HepG2 (cell line): Measurements from ENCODE around the gene HTD2. TPM values are rescaled to one million over a fixed set of nuclear protein-coding genes. Genes with fewer than 3 reads are reported as not detected.
A peak's percentile ranks its signal among the peaks of the same experiment; 100 is the strongest.

Experiments used
- ATAC-seq: fragments of 200-7000 bp; cut with Tn5 transposase; 3 replicates; pipeline ENCODE4 v1.9.1; 2020; ENCODE audit warnings: mild to moderate bottlenecking, moderate library complexity
- BruUV-seq: library from RNA; stranded (reverse); fragments of 400-500 nt; replicated peaks from 2 replicates; lab custom pipeline; 2021; lab: Mats Ljungman, UMichigan
- CTCF ChIA-PET: fragments of 300-600 bp; formaldehyde crosslinking; extraction: SDS; loops from one replicate; lab custom pipeline; 2021; ENCODE audit warnings: low total read pairs, inconsistent platforms, low intra/inter-chr PET ratio; lab: Yijun Ruan, JAX
- POLR2A ChIA-PET: fragments of 350-600 bp; sonication (Branson Sonifier 250); formaldehyde crosslinking; loops from one replicate; lab custom pipeline; 2020; ENCODE audit warnings: antibody characterized with exemption, inconsistent platforms; lab: Yijun Ruan, JAX
- DNase-seq: peaks from one replicate; pipeline ENCODE4 v3.0.0-alpha.2; 2015; ENCODE audit warnings: low spot score
- FAIRE-seq: peaks from 3 replicates; lab custom pipeline; 2011; peaks lifted over from hg19 to GRCh38; lab: Jason Lieb, UNC
- H2AFZ ChIP-seq: one replicate; pipeline ENCODE4 v1.6.1; 2011; ENCODE audit warnings: low read length, inconsistent platforms
- H3K27ac ChIP-seq: fragments of 300-600 bp; 3 replicates; pipeline ENCODE4 v1.8.0; 2011; ENCODE audit warnings: mixed run types, mild to moderate bottlenecking, mixed read lengths, low read length, inconsistent platforms; ENCODE audit not compliant: insufficient read depth; ENCODE audit errors: extremely low read length
- H3K27me3 ChIP-seq, 2 experiments: fragments of 200-600 bp in 1 of 2; 2 replicates in 1 of 2; 3 replicates in 1 of 2; pipeline versions ENCODE4 v1.6.0 to v1.8.0; 2011; ENCODE audit warnings: low read length in 2 of 2, mild to moderate bottlenecking in 2 of 2, moderate library complexity in 2 of 2, inconsistent platforms in 1 of 2; ENCODE audit not compliant: insufficient read depth in 2 of 2, control insufficient read depth in 1 of 2
- H3K36me3 ChIP-seq, 2 experiments: fragments of 200-600 bp in 1 of 2; replicated peaks in 1 of 2; 2 replicates in 1 of 2; 3 replicates in 1 of 2; pipeline versions ENCODE4 v1.5.1 to v1.8.0; 2011; ENCODE audit warnings: low read length in 2 of 2, inconsistent platforms in 1 of 2; ENCODE audit not compliant: insufficient read depth in 2 of 2, control insufficient read depth in 1 of 2
- H3K4me1 ChIP-seq: 2 replicates; pipeline ENCODE4 v1.5.1; 2012; ENCODE audit warnings: low read length, inconsistent platforms; ENCODE audit not compliant: insufficient read depth
- H3K4me2 ChIP-seq: 2 replicates; pipeline ENCODE4 v1.6.0; 2011; ENCODE audit warnings: low read depth, low read length, inconsistent platforms
- H3K4me3 ChIP-seq, 3 experiments: fragments of 200-600 bp in 1 of 3; sonication (generic), shearing (Covaris generic) in 1 of 3; replicated peaks in 1 of 3; 2 replicates each; pipeline ENCODE4 v1.5.1; 2011 to 2016; ENCODE audit warnings: low read length in 3 of 3, inconsistent platforms in 2 of 3, low read depth in 2 of 3, mild to moderate bottlenecking in 2 of 3, control low read depth in 1 of 3, mixed read lengths in 1 of 3; ENCODE audit not compliant: insufficient read depth in 1 of 3
- H3K79me2 ChIP-seq: one replicate; pipeline ENCODE4 v1.6.1; 2011; ENCODE audit warnings: low read length, inconsistent platforms; ENCODE audit not compliant: insufficient read depth
- H3K9ac ChIP-seq: 2 replicates; pipeline ENCODE4 v1.6.0; 2011; ENCODE audit warnings: mild to moderate bottlenecking, low read depth, low read length, inconsistent platforms; ENCODE audit not compliant: insufficient read depth
- H3K9me3 ChIP-seq: 2 replicates; pipeline ENCODE4 v1.5.1; 2012; ENCODE audit warnings: mild to moderate bottlenecking, low read length
- H4K20me1 ChIP-seq: 2 replicates; pipeline ENCODE4 v1.6.0; 2011; ENCODE audit warnings: inconsistent platforms, mild to moderate bottlenecking, low read length, moderate library complexity; ENCODE audit not compliant: insufficient read depth
- ELF4 ChIP-seq: sonication (generic); formaldehyde crosslinking; IDR thresholded peaks from 2 replicates; pipeline ENCODE4 v1.5.0; 2020; ENCODE audit warnings: missing genetic modification reagents, mild to moderate bottlenecking, moderate library complexity, borderline replicate concordance
- HMG20B ChIP-seq: conservative IDR thresholded peaks from 2 replicates; pipeline ENCODE4 v1.6.1; 2016; ENCODE audit warnings: missing genetic modification reagents, missing compliant biosample characterization
- HMGA1 ChIP-seq: sonication (generic); formaldehyde crosslinking; conservative IDR thresholded peaks from 2 replicates; pipeline ENCODE4 v1.4.0; 2020; ENCODE audit warnings: missing genetic modification reagents
- MAFK ChIP-seq, 2 experiments: IDR thresholded peaks in 1 of 2; conservative IDR thresholded peaks in 1 of 2; 2 replicates each; pipeline ENCODE4 v1.6.1; 2011; ENCODE audit warnings: improper control_type of control experiment in 2 of 2, low read length in 2 of 2
- NAIF1 ChIP-seq: sonication (generic); formaldehyde crosslinking; IDR thresholded peaks from 2 replicates; pipeline ENCODE4 v1.5.0; 2020; ENCODE audit warnings: mild to moderate bottlenecking, missing genetic modification reagents, borderline replicate concordance
- SOX5 ChIP-seq: IDR thresholded peaks from 2 replicates; pipeline ENCODE4 v1.6.1; 2016; ENCODE audit warnings: borderline replicate concordance
- SOX6 ChIP-seq, 2 experiments: fragments of 450-650 bp in 1 of 2; sonication (generic) in 1 of 2; formaldehyde crosslinking in 1 of 2; IDR thresholded peaks; 2 replicates each; pipeline versions ENCODE4 v1.4.0 to v1.6.1; 2017 to 2020; ENCODE audit warnings: antibody characterized with exemption in 1 of 2, mild to moderate bottlenecking in 1 of 2, missing genetic modification reagents in 1 of 2
- ZBTB20 ChIP-seq: sonication (generic); formaldehyde crosslinking; IDR thresholded peaks from 2 replicates; pipeline ENCODE4 v1.8.1; 2023; ENCODE audit warnings: missing genetic modification reagents, low read depth, mild to moderate bottlenecking, borderline replicate concordance
- ZBTB39 ChIP-seq: sonication (generic); formaldehyde crosslinking; IDR thresholded peaks from 2 replicates; pipeline ENCODE4 v1.5.0; 2020; ENCODE audit warnings: missing genetic modification reagents
- ZNF619 ChIP-seq: sonication (generic); formaldehyde crosslinking; IDR thresholded peaks from 2 replicates; pipeline ENCODE4 v1.4.0; 2020; ENCODE audit warnings: mild to moderate bottlenecking, missing genetic modification reagents
- ZNF841 ChIP-seq: sonication (generic); formaldehyde crosslinking; IDR thresholded peaks from 2 replicates; pipeline ENCODE4 v1.8.1; 2023; ENCODE audit warnings: missing genetic modification reagents, borderline replicate concordance
- WGBS: methylation state at CpG from one replicate; pipeline ENCODE4 v1.1.6; 2017; ENCODE audit warnings: low lambda C conversion rate; 5-methylcytosine and 5-hydroxymethylcytosine counted together
- in situ Hi-C: cut with HindIII; loops from 2 replicates; pipeline ENCODE4 v1.10.0; 2017; ENCODE audit warnings: low pct_unique_long_range_greater_than_20kb; ENCODE audit not compliant: extremely low pct_ligation_motif_present
- intact Hi-C: fragments of 100-400 bp; cut with micrococcal nuclease; formaldehyde crosslinking; loops from one replicate; pipeline ENCODE4 v1.10.0; 2022; ENCODE audit not compliant: unreplicated experiment
- polyA plus RNA-seq, 8 experiments: library from polyadenylated mRNA; depleted of rRNA in 3 of 8; stranded (reverse) in 7 of 8; unstranded in 1 of 8; fragments of >200 nt; fragmentation: Illumina TruSeq in 4 of 8; extraction: Trizol in 4 of 8; gene quantifications; 2 replicates each; pipeline versions ENCODE4 v1.2.1 to v1.2.3, GENCODE V29; 2011 to 2016; ENCODE audit warnings: low read depth in 4 of 8, missing spikeins in 1 of 8, mixed read lengths in 1 of 8; ENCODE audit not compliant: insufficient read depth in 1 of 8
- total RNA-seq, 5 experiments: library from RNA; depleted of rRNA; stranded (reverse); fragments of >200 nt; fragmentation: Illumina TruSeq; extraction: Trizol; gene quantifications; 2 replicates each; pipeline ENCODE4 v1.2.3, GENCODE V29; 2016; ENCODE audit warnings: low read depth in 1 of 5
- TF ChIP-seq, protein P1 (sequence below): sonication (generic); formaldehyde crosslinking; IDR thresholded peaks from 2 replicates; pipeline ENCODE4 v1.4.0; 2020; ENCODE audit warnings: missing genetic modification reagents

The HTD2 gene
- total and polyA plus RNA-seq, 2 of the 13 experiments (the other 11 are each of a cell fraction or from before 2014, with no cell fraction given) = 8.6 to 13.7 TPM

GRCh38 chr3:58270485-58270884 lies 35.8 kb upstream of the HTD2 start:
- no peak overlapping the region for H3K9ac ChIP-seq
- H3K79me2 ChIP-seq = no peaks in the 10 kb centered on the region
- WGBS = 95% methylated on average over 2 of the region's 2 CpGs
- in situ Hi-C loops = no loop called here
- no peak overlapping the region for H3K4me3 ChIP-seq
- H3K4me2 ChIP-seq = no peak overlapping the region
- no peak for DNase-seq
- no peak for FAIRE-seq
- ChIA-PET CTCF (no interaction called here), POLR2A (no interaction called here)
- H3K27ac ChIP-seq = no peak overlapping the region
- intact Hi-C loops = no loop called here
- H3K27me3 ChIP-seq = no peaks in the 10 kb centered on the region
- H3K4me1 ChIP-seq = 0 out of 2 replicates have a peak, but pooled peaks cover 6% of the 10 kb centered on the region
- TF ChIP-seq SOX6 (IDR thresholded peaks at IDR 0.05) = no peak
- no peak for TF ChIP-seq SOX6 (CRISPR knock-in tag; IDR thresholded peaks at IDR 0.05)
- TF ChIP-seq MAFK (conservative IDR thresholded peaks at IDR 0.05 in 1 of 2, IDR thresholded peaks at IDR 0.05 in 1 of 2; ENCODE audit: low read length in 2 of 2) = peak; percentile 1 to 55; a peak in 2 of 4 replicates
- peaks cover 9 to 18% of the 10 kb centered on the region in 2 experiments; a peak in 4 of 5 replicates for H3K36me3 ChIP-seq
- no peaks in the 10 kb centered on the region for H4K20me1 ChIP-seq
- no peak for ATAC-seq
- H3K9me3 ChIP-seq = no peaks in the 10 kb centered on the region
- BruUV-seq = no TSS peak
- no peak overlapping the region for H2AFZ ChIP-seq

DNA sequence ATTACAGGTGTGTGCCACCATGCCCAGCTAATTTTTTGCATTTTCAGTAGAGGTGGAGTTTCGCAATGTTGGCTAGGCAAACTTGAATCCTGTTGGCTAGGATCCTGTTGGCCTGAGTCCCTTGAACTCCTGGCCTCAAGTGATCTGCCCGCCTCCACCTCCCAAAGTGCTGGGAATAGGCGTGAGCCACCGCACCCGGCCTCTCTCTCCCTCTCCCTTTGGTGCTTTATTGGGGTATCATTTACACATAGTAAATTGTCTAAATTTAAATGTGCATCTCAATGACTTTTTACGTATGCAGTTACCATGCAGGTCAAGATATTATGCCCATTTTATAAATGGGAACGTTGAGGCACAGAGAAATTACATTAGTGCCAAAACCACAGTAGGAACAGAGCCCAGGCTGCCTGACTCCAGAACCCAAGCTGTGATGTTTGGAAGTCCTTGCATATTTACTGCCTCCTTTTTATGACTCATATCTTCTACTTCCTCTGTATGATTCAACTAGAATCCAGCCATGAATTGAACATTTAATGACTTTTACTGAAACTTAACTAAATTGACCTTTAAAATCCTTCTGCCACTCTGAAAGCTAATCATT lies 34.3 kb upstream of the HTD2 start:
- intact Hi-C loops = no loop called here
- no peaks in the 10 kb centered on the region for H3K27me3 ChIP-seq
- H3K79me2 ChIP-seq = no peaks in the 10 kb centered on the region
- 0 out of 2 replicates have a peak, but pooled peaks cover 6% of the 10 kb centered on the region for H3K4me1 ChIP-seq
- no peak overlapping the region for H3K9ac ChIP-seq
- FAIRE-seq (no peak), ATAC-seq (no peak), DNase-seq (no peak)
- no peak overlapping the region for H2AFZ ChIP-seq
- H3K36me3 ChIP-seq = peaks cover 7 to 18% of the 10 kb centered on the region in 2 experiments; a peak in 4 of 5 replicates
- H3K4me3 ChIP-seq = no peak overlapping the region
- no peak overlapping the region for H3K27ac ChIP-seq
- H4K20me1 ChIP-seq = no peaks in the 10 kb centered on the region
- CTCF ChIA-PET = no interaction called here
- no peak overlapping the region for H3K4me2 ChIP-seq
- POLR2A ChIA-PET = no interaction called here
- 83% methylated on average over 7 of the region's 7 CpGs for WGBS
- no peaks in the 10 kb centered on the region for H3K9me3 ChIP-seq
- in situ Hi-C loops = no loop called here
- no TSS peak for BruUV-seq
- no peak for TF ChIP-seq ZBTB39 (CRISPR knock-in tag)
- TF ChIP-seq NAIF1 (CRISPR knock-in tag) = no peak
- no peak for TF ChIP-seq ZNF841 (CRISPR knock-in tag)
- TF ChIP-seq HMGA1 (CRISPR knock-in tag) = no peak
- TF ChIP-seq HMG20B (CRISPR knock-in tag) = no peak
- TF ChIP-seq SOX5 = no peak
- TF ChIP-seq ZNF619 = no peak
- TF ChIP-seq, protein P1, sequence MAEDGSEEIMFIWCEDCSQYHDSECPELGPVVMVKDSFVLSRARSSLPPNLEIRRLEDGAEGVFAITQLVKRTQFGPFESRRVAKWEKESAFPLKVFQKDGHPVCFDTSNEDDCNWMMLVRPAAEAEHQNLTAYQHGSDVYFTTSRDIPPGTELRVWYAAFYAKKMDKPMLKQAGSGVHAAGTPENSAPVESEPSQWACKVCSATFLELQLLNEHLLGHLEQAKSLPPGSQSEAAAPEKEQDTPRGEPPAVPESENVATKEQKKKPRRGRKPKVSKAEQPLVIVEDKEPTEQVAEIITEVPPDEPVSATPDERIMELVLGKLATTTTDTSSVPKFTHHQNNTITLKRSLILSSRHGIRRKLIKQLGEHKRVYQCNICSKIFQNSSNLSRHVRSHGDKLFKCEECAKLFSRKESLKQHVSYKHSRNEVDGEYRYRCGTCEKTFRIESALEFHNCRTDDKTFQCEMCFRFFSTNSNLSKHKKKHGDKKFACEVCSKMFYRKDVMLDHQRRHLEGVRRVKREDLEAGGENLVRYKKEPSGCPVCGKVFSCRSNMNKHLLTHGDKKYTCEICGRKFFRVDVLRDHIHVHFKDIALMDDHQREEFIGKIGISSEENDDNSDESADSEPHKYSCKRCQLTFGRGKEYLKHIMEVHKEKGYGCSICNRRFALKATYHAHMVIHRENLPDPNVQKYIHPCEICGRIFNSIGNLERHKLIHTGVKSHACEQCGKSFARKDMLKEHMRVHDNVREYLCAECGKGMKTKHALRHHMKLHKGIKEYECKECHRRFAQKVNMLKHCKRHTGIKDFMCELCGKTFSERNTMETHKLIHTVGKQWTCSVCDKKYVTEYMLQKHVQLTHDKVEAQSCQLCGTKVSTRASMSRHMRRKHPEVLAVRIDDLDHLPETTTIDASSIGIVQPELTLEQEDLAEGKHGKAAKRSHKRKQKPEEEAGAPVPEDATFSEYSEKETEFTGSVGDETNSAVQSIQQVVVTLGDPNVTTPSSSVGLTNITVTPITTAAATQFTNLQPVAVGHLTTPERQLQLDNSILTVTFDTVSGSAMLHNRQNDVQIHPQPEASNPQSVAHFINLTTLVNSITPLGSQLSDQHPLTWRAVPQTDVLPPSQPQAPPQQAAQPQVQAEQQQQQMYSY (CRISPR knock-in tag) = no peak
- TF ChIP-seq ELF4 (CRISPR knock-in tag) = no peak
- no peak for TF ChIP-seq ZBTB20 (CRISPR knock-in tag)
